ENCODE data around the gene CHD2. TPM values are rescaled to one million over a fixed set of nuclear protein-coding genes. Genes with fewer than 3 reads are reported as not detected.

Gene CHD2
- total RNA-seq, 2 experiments from 2014 or later: 164 to 185 TPM

DNA sequence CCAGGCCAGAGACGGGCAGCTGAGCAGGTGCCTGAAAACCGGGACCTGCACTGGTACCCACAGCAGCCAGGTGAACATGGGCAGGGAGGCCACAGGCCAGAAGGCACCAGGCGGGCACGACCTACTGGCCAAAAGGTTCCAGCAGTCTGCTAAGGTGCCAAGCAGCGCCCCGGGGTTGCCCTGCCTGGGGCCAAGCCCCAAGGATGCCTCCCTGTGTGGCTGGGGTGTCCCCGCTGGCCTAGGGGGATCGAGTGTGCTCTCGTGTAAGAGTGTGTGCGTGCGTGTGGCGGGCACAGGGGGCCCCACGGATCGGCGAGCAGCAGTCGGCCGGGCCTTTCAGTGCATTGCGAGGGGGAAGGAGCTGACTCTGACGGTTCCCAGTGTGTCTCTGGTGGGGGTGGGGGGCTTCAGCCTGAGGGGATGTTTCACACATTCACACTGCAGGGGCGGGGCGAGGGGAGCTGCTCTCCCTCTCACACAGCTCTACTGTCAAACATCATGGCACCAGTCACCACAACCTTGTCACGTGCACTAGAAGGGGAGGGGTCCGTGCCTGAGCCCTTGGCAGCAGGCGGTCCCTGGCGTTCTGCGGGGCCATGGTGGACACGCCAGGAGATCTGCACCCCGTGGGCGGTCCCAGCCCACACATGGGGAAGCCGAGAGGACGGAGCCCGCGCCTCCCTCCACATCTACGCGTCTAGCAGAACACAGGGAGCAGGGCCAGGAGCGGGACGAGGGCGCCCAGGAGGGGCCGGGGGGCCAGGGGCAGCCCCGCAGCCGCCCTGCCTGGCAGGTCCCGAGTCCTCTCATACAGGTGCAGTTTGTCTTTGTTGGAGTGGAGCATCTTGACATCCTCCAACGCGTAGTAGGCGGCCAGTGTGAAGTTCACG lies 144.4 kb downstream of the CHD2 start:
- peaks cover 12% of the 10 kb centered on the region for H3K4me1 Mint-ChIP-seq (ENCODE audit: low read depth)
- H3K4me3 Mint-ChIP-seq: no peak overlapping the region
- CTCF ChIA-PET: interaction anchor here (1.2 to 2.2 kb wide), 2 partner anchors 9 to 13 kb away, joined by 4 to 8 read pairs; no protein-coding TSS in a partner anchor
- no peak overlapping the region for H3K27ac Mint-ChIP-seq
- no peaks in the 10 kb centered on the region for H3K27me3 Mint-ChIP-seq (ENCODE audit: low read depth)
- no peak for DNase-seq
- H3K36me3 Mint-ChIP-seq (ENCODE audit: low read depth): no peaks in the 10 kb centered on the region
- peaks cover 7% of the 10 kb centered on the region for H3K9me3 Mint-ChIP-seq
- intact Hi-C loops (cut with micrococcal nuclease): no loop called here

DNA sequence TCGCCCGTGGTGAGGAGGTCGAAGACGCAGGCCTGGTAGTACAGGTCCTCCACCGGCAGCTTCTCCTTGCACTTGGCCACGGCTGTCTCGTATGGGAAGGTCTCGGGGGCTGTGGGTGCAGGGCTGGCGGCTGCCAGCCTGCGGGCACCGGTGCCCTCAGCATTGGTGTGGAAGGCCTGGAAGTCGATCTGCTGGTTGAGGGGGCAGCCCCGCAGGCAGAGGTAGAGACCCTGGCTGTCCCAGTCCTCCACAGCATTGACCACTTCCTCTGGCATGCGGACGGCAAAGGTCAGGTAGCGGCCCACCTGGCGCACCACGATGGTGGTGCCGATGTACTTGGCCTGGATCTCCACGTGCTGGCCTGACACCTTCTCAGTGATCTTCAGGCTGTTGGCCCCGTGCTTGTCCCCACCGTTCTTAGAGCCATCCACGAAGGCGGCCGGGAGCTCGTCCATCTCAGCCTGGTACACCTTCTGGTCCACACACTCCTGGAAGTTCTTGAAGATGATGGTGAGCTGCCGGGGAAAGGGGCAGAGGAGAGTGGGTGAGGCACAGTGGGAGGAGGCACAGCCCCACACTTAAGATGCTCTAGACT lies 145.2 kb downstream of the CHD2 start:
- intact Hi-C loops (cut with micrococcal nuclease): no loop called here
- H3K9me3 Mint-ChIP-seq: peaks cover 7% of the 10 kb centered on the region
- no peak overlapping the region for H3K4me3 Mint-ChIP-seq
- no peak overlapping the region for H3K27ac Mint-ChIP-seq
- no peaks in the 10 kb centered on the region for H3K27me3 Mint-ChIP-seq (ENCODE audit: low read depth)
- no peaks in the 10 kb centered on the region for H3K36me3 Mint-ChIP-seq (ENCODE audit: low read depth)
- CTCF ChIA-PET: interaction anchor here (1.2 to 2.2 kb wide), 2 partner anchors 9 to 14 kb away, joined by 4 to 8 read pairs; no protein-coding TSS in a partner anchor
- H3K4me1 Mint-ChIP-seq (ENCODE audit: low read depth): peaks cover 12% of the 10 kb centered on the region
- no peak for DNase-seq

GRCh38 chr15:93046120-93046519 lies 146.0 kb downstream of the CHD2 start:
- intact Hi-C loops (cut with micrococcal nuclease): no loop called here
- Mint-ChIP-seq H3K4me3 (no peak overlapping the region), H3K36me3 (ENCODE audit: low read depth) (no peaks in the 10 kb centered on the region), H3K9me3 (peaks cover 7% of the 10 kb centered on the region), H3K27ac (no peak overlapping the region), H3K4me1 (ENCODE audit: low read depth) (peaks cover 12% of the 10 kb centered on the region), H3K27me3 (ENCODE audit: low read depth) (no peaks in the 10 kb centered on the region)
- CTCF ChIA-PET: interaction anchor here (1.2 kb wide), 1 partner anchor 10 kb away, joined by 4 read pairs; no protein-coding TSS in a partner anchor
- DNase-seq: no peak

DNA sequence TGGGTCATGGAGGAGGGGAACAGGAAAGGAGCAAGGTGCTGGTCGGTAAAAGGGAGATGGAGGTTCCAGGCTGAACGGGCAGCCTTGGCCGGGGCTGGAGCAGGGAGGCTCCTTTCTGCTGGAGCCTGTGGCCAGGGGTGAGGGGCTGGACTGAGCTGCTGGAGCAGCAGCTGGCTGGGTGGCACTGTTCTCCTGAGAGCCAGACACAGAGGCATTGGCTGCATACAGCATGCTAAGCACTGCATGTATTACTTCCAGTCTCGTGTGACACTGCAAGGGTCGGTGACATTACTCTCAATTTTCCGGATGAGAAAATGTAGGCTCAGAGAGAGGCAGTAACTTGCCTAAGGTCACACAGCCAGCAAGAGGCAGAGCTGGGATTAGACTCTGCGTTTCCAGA lies 146.6 kb downstream of the CHD2 start:
- Mint-ChIP-seq H3K4me1 (ENCODE audit: low read depth) (peaks cover 12% of the 10 kb centered on the region), H3K27me3 (ENCODE audit: low read depth) (no peaks in the 10 kb centered on the region), H3K9me3 (peaks cover 7% of the 10 kb centered on the region), H3K36me3 (ENCODE audit: low read depth) (no peaks in the 10 kb centered on the region), H3K4me3 (no peak overlapping the region), H3K27ac (no peak overlapping the region)
- DNase-seq: no peak
- CTCF ChIA-PET: interaction anchor here (1.4 kb wide), 1 partner anchor 17 kb away, joined by 9 read pairs; no protein-coding TSS in a partner anchor
- intact Hi-C loops (cut with micrococcal nuclease): no loop called here

DNA sequence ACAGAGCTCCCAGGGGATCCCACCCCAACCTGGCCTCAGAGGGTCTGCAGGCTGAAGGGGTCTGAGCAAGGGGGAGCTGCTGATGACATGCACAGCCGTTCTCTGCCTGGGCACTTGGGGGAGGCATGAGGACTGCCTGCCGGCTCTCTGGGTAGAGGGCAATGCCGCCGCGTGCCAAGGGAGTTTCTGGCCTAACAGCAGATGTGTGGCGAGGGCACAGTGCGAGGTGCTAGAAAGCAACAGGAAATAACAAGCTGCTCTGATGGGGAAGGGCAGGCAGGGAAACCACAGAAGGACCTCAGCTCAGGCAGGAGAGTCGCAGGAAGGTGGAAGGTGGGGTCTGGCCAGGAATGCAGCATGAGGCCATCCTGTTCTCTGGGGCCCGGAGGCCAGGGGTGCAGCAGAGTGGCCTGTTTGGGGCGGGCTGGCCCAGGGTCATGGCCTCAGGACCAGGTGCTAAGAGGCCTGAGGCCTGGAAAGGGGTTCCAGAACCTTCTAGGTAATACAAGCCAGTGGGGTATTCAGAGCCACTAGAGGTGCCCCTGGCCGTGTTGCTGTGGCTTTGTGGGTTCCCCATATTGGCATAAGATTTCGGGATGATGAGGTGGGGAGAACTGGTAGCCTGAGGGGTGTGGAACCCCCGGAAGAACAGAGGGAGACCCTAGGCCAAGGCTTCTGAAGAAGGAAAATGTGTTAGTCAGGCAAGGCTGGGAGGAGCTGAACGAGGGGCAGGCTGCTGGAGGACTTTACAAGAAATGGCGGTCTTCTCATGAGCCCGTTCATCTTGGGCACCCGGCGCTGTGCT lies 147.7 kb downstream of the CHD2 start:
- Mint-ChIP-seq H3K4me1 (ENCODE audit: low read depth) (peaks cover 12% of the 10 kb centered on the region), H3K9me3 (peaks cover 7% of the 10 kb centered on the region), H3K36me3 (ENCODE audit: low read depth) (no peaks in the 10 kb centered on the region), H3K27ac (no peak overlapping the region), H3K4me3 (no peak overlapping the region), H3K27me3 (ENCODE audit: low read depth) (no peaks in the 10 kb centered on the region)
- intact Hi-C loops (cut with micrococcal nuclease): no loop called here
- CTCF ChIA-PET: interaction anchor here (0.9 to 1.4 kb wide), 2 partner anchors 16 to 19 kb away, joined by 4 to 9 read pairs; no protein-coding TSS in a partner anchor
- DNase-seq: peak; percentile 43

GRCh38 chr15:93048426-93048721 lies 148.2 kb downstream of the CHD2 start:
- no peaks in the 10 kb centered on the region for H3K36me3 Mint-ChIP-seq (ENCODE audit: low read depth)
- peaks cover 7% of the 10 kb centered on the region for H3K9me3 Mint-ChIP-seq
- intact Hi-C loops (cut with micrococcal nuclease): no loop called here
- peaks cover 12% of the 10 kb centered on the region for H3K4me1 Mint-ChIP-seq (ENCODE audit: low read depth)
- no peak for DNase-seq
- no peak overlapping the region for H3K4me3 Mint-ChIP-seq
- CTCF ChIA-PET: interaction anchor here (0.9 kb wide), 1 partner anchor 16 kb away, joined by 4 read pairs; no protein-coding TSS in a partner anchor
- H3K27me3 Mint-ChIP-seq (ENCODE audit: low read depth): no peaks in the 10 kb centered on the region
- H3K27ac Mint-ChIP-seq: no peak overlapping the region

DNA sequence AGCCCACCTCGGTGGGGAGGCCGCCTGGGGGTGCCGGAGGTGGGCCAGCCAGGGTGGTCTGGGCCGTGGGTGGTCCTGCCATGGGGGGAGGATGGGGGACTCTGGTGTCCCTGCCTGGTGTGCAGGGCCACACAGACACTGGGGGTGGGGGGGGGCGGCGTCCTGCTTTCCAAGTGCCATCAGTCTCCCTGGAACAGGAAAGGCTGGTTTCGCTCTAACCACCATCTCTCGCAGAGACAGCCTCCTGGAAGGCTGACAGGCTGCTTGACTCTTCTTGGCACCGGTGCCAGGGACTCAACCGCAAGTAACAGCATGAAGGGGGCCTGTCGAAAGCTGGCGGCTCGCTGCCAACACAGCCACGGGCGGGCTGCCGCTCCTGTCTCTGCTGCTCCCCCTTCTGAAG lies 148.6 kb downstream of the CHD2 start:
- Mint-ChIP-seq H3K27ac (no peak overlapping the region), H3K4me1 (ENCODE audit: low read depth) (peaks cover 12% of the 10 kb centered on the region), H3K4me3 (no peak overlapping the region), H3K9me3 (peaks cover 7% of the 10 kb centered on the region), H3K27me3 (ENCODE audit: low read depth) (no peaks in the 10 kb centered on the region), H3K36me3 (ENCODE audit: low read depth) (no peaks in the 10 kb centered on the region)
- intact Hi-C loops (cut with micrococcal nuclease): no loop called here
- no peak for DNase-seq
- CTCF ChIA-PET: no interaction called here

DNA sequence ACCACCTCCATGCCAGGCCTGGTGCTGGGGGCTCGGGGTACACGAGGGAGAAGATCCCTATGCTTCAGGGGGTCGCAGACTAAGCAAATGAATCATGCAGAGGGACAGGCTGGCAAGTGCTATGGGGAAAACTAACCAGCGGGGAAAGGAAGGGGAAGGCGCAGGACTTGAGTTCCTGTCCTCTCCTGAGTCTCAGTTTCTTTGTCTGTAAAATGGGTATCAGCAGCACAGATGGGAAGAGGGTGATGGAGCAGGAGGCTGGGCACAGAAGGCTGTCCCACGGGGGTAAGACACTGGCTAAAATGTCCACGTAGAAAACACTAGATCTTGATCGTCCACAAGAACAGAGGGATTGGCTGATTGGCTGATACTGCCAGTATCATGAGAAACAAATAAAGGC lies 149.1 kb downstream of the CHD2 start:
- intact Hi-C loops (cut with micrococcal nuclease): no loop called here
- H3K36me3 Mint-ChIP-seq (ENCODE audit: low read depth): no peaks in the 10 kb centered on the region
- no peaks in the 10 kb centered on the region for H3K27me3 Mint-ChIP-seq (ENCODE audit: low read depth)
- H3K4me1 Mint-ChIP-seq (ENCODE audit: low read depth): peaks cover 12% of the 10 kb centered on the region
- peaks cover 7% of the 10 kb centered on the region for H3K9me3 Mint-ChIP-seq
- CTCF ChIA-PET: interaction anchor here (1.4 kb wide), 1 partner anchor 14 kb away, joined by 3 read pairs; no protein-coding TSS in a partner anchor
- H3K27ac Mint-ChIP-seq: no peak overlapping the region
- DNase-seq: no peak
- no peak overlapping the region for H3K4me3 Mint-ChIP-seq

DNA sequence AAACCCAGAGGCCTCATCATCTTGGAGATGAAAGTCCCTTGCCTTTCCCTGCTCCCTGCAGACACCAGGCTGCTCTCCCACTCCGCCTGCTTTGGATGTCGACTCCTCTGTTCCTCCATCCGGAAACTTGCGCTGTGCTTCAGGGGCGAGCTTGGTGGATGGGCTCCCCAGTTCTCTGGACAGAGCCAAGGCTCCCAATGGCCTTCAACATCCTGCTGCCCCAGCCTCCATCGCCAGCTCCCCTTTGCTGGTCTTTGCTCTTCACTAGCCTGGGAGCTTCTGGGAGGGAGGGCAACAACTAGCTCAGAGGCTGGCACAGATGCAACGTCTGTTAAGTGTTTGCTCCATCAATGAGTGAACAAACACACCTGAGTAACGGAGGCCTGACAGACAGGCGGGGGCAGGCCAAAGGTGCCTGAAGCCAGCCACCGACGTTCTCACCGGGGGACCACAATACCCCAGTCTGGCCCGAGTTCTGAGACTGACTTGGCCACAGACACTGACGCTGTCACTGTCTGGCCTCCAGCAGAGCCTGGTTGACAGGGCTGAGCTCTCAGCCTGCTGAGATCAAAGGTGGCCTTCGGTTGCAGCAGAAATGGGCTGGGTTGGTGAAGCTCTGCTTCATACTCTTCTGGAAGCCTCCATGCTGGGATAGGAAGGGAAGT lies 149.9 kb downstream of the CHD2 start:
- no peak overlapping the region for H3K4me3 Mint-ChIP-seq
- CTCF ChIA-PET: interaction anchor here (1.4 kb wide), 1 partner anchor 15 kb away, joined by 3 read pairs; no protein-coding TSS in a partner anchor

DNA sequence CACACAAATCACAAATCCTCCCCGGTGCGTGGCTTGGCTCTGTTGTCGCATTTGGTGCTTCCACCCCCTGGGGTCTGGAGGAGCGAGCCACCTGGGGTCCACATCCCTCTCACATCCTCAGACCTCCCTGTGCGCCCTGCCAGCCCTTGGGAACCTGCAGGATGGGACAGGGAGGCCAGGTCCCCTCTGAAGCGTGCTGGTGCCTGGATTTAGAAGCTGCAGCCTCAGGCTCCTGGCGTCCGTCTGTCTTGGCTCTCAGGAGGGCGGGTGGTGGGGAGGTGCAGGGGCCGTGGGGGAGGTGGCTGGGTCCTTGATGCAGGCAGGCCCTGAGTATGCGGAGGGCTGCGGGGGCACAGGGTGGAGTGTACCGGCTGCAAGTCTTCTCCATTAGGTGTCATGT lies 150.5 kb downstream of the CHD2 start:
- no peak overlapping the region for H3K27ac Mint-ChIP-seq
- H3K4me3 Mint-ChIP-seq: no peak overlapping the region
- peaks cover 7% of the 10 kb centered on the region for H3K9me3 Mint-ChIP-seq
- CTCF ChIA-PET: no interaction called here
- DNase-seq: no peak
- H3K4me1 Mint-ChIP-seq (ENCODE audit: low read depth): peaks cover 12% of the 10 kb centered on the region
- no peaks in the 10 kb centered on the region for H3K27me3 Mint-ChIP-seq (ENCODE audit: low read depth)
- intact Hi-C loops (cut with micrococcal nuclease): no loop called here
- no peaks in the 10 kb centered on the region for H3K36me3 Mint-ChIP-seq (ENCODE audit: low read depth)

More for the DNA sequence above, 149.9 kb downstream of the CHD2 start:
- DNase-seq: no peak
- Mint-ChIP-seq H3K9me3 (peaks cover 7% of the 10 kb centered on the region), H3K27me3 (ENCODE audit: low read depth) (no peaks in the 10 kb centered on the region), H3K36me3 (ENCODE audit: low read depth) (no peaks in the 10 kb centered on the region), H3K27ac (no peak overlapping the region), H3K4me1 (ENCODE audit: low read depth) (peaks cover 12% of the 10 kb centered on the region)
- intact Hi-C loops (cut with micrococcal nuclease): no loop called here

DNA sequence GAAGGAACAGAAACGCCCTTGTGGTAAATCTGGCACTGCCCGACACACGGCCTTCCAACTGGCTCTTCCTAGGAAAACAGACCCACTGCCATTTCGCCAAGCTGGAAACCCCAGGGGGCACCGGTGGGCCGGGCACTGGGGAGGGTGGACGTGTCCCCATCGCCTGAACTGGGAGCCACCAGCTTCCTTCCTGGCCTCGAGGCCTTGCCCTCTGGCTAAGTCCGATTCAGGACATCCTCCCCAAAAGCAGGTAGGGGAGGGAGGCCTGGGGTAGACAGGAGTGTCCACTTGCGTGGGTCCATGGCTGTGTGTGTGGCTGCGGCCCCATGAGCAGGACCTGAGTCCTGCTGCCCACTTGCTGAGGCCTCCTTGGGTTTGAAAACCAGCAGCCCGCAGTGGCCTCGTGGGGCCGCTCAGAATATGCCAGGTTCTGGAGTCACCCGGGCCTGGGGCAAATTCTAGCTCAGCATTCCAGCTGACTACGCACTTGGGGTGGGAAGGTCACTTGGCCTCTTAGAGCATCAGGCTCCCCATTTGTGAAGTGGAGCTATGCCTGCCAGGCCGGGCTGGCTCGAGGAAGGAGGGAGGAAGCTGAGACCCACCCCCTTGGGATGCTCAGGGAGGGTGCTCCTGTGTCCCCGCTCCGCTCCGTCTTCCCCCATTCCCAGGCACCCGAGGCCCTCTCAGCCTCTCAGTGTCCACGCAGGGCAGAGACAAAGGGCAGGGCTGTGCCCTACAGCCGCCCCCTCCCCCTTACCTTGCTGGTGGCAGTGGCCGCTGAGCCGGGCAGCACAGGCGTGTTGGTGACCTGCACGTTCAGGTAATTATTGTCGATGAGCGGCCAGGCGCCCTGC lies 151.3 kb downstream of the CHD2 start:
- no peaks in the 10 kb centered on the region for H3K36me3 Mint-ChIP-seq (ENCODE audit: low read depth)
- no peak for DNase-seq
- H3K4me3 Mint-ChIP-seq: no peak overlapping the region
- peaks cover 1% of the 10 kb centered on the region for H3K9me3 Mint-ChIP-seq
- peaks cover 12% of the 10 kb centered on the region for H3K4me1 Mint-ChIP-seq (ENCODE audit: low read depth)
- H3K27me3 Mint-ChIP-seq (ENCODE audit: low read depth): no peaks in the 10 kb centered on the region
- H3K27ac Mint-ChIP-seq: no peak overlapping the region
- intact Hi-C loops (cut with micrococcal nuclease): no loop called here
- CTCF ChIA-PET: interaction anchor here (0.6 to 1.6 kb wide), 2 partner anchors 14 to 770 kb away, joined by 3 to 4 read pairs; no protein-coding TSS in a partner anchor

All from activated naive CD4-positive, alpha-beta T cell treated with anti-CD3 and anti-CD28 coated beads for 36 hours (primary cell).